ENCODE measurements around the gene TMEM217.
A peak's percentile ranks its signal among the peaks of the same experiment; 100 is the strongest.
"Not testable (repeated sequence)": the region's sequence is repeated elsewhere in the genome, so short reads cannot be mapped to it uniquely, and the experiment has no call there.

TMEM217 gene

GRCh38 chr6:37257634-37258404 lies at the start of gene TMEM217, which contains the start of gene TBC1D22B:
TSS of gene TMEM217 (minus strand) at chr6:37258144. CDS start at chr6:37219030, 39,114 bp downstream.
TSS of gene TBC1D22B (plus strand) at chr6:37257772. CDS start at chr6:37257918, 146 bp downstream.
- Histone ChIP-seq H4K20me1 (ENCODE audit: insufficient read depth, low read length) (peaks cover 9% of the 10 kb centered on the region), H3K36me3 (replicated peaks; ENCODE audit: low read depth, low read length) (peaks cover 4% of the 10 kb centered on the region), H3K4me3 (ENCODE audit: low read length) (peak within 1 kb of the TSS; percentile 89), H3K4me2 (ENCODE audit: low read length) (peak within 1 kb of the TSS; percentile 93), H3K9ac (ENCODE audit: low read length) (peak within 1 kb of the TSS; percentile 91), H3K27ac (ENCODE audit: low read length) (peak within 1 kb of the TSS; percentile 36), H3K79me2 (ENCODE audit: low read length) (peaks cover 44% of the 10 kb centered on the region), H3K4me1 (ENCODE audit: low read length) (peaks cover 28% of the 10 kb centered on the region), H3K9me3 (ENCODE audit: insufficient read depth, low read length) (no peaks in the 10 kb centered on the region), H3K27me3 (ENCODE audit: low read depth, low read length) (no peaks in the 10 kb centered on the region), H2AFZ (ENCODE audit: low read depth, low read length) (peak within 1 kb of the TSS; percentile 89)
- TF ChIP-seq CTCF (IDR thresholded peaks at IDR 0.05; ENCODE audit: low read depth, low read length) = no peak
- TF ChIP-seq EZH2phosphoT487 (IDR thresholded peaks at IDR 0.05; ENCODE audit: low read depth) = no peak

GRCh38 chr6:37307484-37307883 lies 49.5 kb upstream of the TMEM217 start:
- not testable (repeated sequence) for H3K27me3 ChIP-seq (ENCODE audit: low read depth, low read length); H3K9me3 ChIP-seq (ENCODE audit: insufficient read depth, low read length); H4K20me1 ChIP-seq (ENCODE audit: insufficient read depth, low read length); H3K4me3 ChIP-seq (ENCODE audit: low read length); H3K4me2 ChIP-seq (ENCODE audit: low read length); H3K9ac ChIP-seq (ENCODE audit: low read length); H3K4me1 ChIP-seq (ENCODE audit: low read length); H3K79me2 ChIP-seq (ENCODE audit: low read length); H3K27ac ChIP-seq (ENCODE audit: low read length); H2AFZ ChIP-seq (ENCODE audit: low read depth, low read length)
- H3K36me3 ChIP-seq (replicated peaks; ENCODE audit: low read depth, low read length) = peaks cover 13% of the 10 kb centered on the region

DNA sequence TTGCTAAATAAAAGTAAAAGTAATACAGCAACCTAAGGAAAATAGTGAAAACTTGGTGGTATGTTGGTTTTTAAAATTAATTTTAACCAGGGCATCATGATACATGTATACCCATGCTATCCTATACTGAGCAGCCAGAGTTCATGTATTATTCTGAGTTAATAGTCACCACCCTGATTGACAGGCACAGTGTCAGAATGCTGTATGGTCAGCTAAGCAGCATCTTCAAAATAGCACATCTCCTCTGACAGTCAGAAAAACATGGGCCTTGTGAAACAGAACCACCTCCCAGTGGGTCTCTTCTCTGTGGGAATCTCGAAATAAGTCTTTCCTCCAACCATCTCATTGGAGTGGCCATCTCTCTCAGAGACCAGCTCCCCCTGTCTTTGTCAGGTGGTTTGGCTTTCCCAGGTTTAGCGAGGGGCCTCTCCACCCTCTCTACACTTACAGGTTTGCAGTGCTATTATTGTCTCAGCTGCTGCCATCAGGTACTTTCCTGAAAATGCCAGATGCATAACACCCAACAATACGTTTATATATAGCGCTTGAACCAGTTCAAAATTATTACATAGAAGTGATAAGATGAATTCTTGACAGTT lies 48.8 kb upstream of the TMEM217 start:
- no peak overlapping the region for H3K4me3 ChIP-seq (ENCODE audit: low read length)
- H3K27ac ChIP-seq (ENCODE audit: low read length) = no peak overlapping the region
- no peak for TF ChIP-seq EZH2phosphoT487 (IDR thresholded peaks at IDR 0.05; ENCODE audit: low read depth)
- no peak for TF ChIP-seq CTCF (IDR thresholded peaks at IDR 0.05; ENCODE audit: low read depth, low read length)
- no peaks in the 10 kb centered on the region for H4K20me1 ChIP-seq (ENCODE audit: insufficient read depth, low read length)
- no peak overlapping the region for H3K4me2 ChIP-seq (ENCODE audit: low read length)
- no peaks in the 10 kb centered on the region for H3K4me1 ChIP-seq (ENCODE audit: low read length)
- H3K27me3 ChIP-seq (ENCODE audit: low read depth, low read length) = no peaks in the 10 kb centered on the region
- H2AFZ ChIP-seq (ENCODE audit: low read depth, low read length) = no peak overlapping the region
- H3K9ac ChIP-seq (ENCODE audit: low read length) = no peak overlapping the region
- H3K9me3 ChIP-seq (ENCODE audit: insufficient read depth, low read length) = no peaks in the 10 kb centered on the region
- no peaks in the 10 kb centered on the region for H3K79me2 ChIP-seq (ENCODE audit: low read length)
- H3K36me3 ChIP-seq (replicated peaks; ENCODE audit: low read depth, low read length) = peaks cover 14% of the 10 kb centered on the region

DNA sequence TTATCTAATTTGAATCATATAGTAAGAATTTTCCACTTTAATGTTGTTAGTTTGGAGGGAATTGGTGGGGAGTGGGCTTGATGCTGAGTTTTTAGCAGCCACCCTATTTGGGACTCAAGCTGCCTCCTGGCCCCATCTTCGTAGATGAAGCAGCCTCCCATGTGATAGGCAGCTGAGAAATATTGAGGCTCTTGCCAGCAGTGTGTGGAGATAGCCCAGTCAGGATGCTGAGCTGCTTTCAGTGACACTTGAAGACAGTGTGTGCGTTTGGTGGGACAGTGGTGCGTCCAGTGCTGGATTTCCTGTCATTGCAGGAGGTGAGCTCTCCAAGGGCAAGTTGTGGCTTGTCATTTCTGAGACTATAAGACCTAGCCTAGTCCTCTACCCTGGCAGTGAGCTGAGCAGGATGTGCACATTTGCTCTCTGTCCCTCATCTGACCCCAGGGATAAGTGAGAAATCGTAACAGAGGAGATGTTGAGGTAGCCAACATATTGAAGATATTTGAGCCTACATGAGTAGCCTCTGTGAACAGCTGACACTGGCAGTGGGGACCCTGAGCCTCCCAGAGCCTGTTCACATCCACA lies 48.0 kb upstream of the TMEM217 start:
- Histone ChIP-seq H3K27me3 (ENCODE audit: low read depth, low read length) (no peaks in the 10 kb centered on the region), H4K20me1 (ENCODE audit: insufficient read depth, low read length) (no peaks in the 10 kb centered on the region), H3K9me3 (ENCODE audit: insufficient read depth, low read length) (no peaks in the 10 kb centered on the region), H3K4me2 (ENCODE audit: low read length) (no peak overlapping the region), H3K9ac (ENCODE audit: low read length) (no peak overlapping the region), H3K36me3 (replicated peaks; ENCODE audit: low read depth, low read length) (peaks cover 14% of the 10 kb centered on the region), H3K79me2 (ENCODE audit: low read length) (no peaks in the 10 kb centered on the region), H3K4me1 (ENCODE audit: low read length) (no peaks in the 10 kb centered on the region), H3K4me3 (ENCODE audit: low read length) (no peak overlapping the region), H3K27ac (ENCODE audit: low read length) (no peak overlapping the region), H2AFZ (ENCODE audit: low read depth, low read length) (no peak overlapping the region)
- TF ChIP-seq EZH2phosphoT487 (IDR thresholded peaks at IDR 0.05; ENCODE audit: low read depth) = no peak
- no peak for TF ChIP-seq CTCF (IDR thresholded peaks at IDR 0.05; ENCODE audit: low read depth, low read length)

All from OCI-LY3 (cell line).